Activated naive CD8-positive, alpha-beta T cell treated with anti-CD3 and anti-CD28 coated beads, Interleukin-2, amount 10 ng/mL, durations not matched to agents 7 days and 5 days (primary cell): ENCODE results near the gene NUMB. TPM values are rescaled to one million over a fixed set of nuclear protein-coding genes. Genes with fewer than 3 reads are reported as not detected.
"Not testable (repeated sequence)": the region's sequence is repeated elsewhere in the genome, so short reads cannot be mapped to it uniquely, and the experiment has no call there.

ENCODE experiments used
- ATAC-seq: fragments of 150-1000 bp; cut with Tn5 transposase; one replicate; pipeline ENCODE4 v1.10.0; 2021; ENCODE audit warnings: low read depth, moderate library complexity
- POLR2A ChIA-PET: fragments of 350-600 bp; sonication (Branson Sonifier 250); formaldehyde crosslinking; loops from one replicate; lab custom pipeline; 2021; ENCODE audit warnings: antibody characterized with exemption; lab: Charles Lee
- DNase-seq: peaks from one replicate; pipeline ENCODE4 v3.0.0; 2021
- H3K27ac Mint-ChIP-seq: one replicate; pipeline ENCODE4 v1.8.0; 2022; ENCODE audit warnings: mild to moderate bottlenecking, mixed read lengths
- H3K27me3 Mint-ChIP-seq: one replicate; pipeline ENCODE4 v1.8.0; 2022; ENCODE audit warnings: mild to moderate bottlenecking, moderate library complexity, mixed read lengths
- H3K36me3 Mint-ChIP-seq: one replicate; pipeline ENCODE4 v1.8.0; 2021; ENCODE audit warnings: mild to moderate bottlenecking, mixed read lengths
- H3K4me1 Mint-ChIP-seq: one replicate; pipeline ENCODE4 v1.8.0; 2021; ENCODE audit warnings: mixed read lengths
- H3K4me3 Mint-ChIP-seq: one replicate; pipeline ENCODE4 v1.8.0; 2022; ENCODE audit warnings: mild to moderate bottlenecking, moderate library complexity, mixed read lengths
- H3K9me3 Mint-ChIP-seq: one replicate; pipeline ENCODE4 v1.8.0; 2021; ENCODE audit warnings: mixed read lengths
- total RNA-seq, 2 experiments: library from RNA; stranded (reverse); gene quantifications; one replicate each; pipeline ENCODE4 v1.2.3, GENCODE V29; 2021

Gene NUMB
- total RNA-seq, 2 experiments from 2014 or later: 47.5 to 50.3 TPM

GRCh38 chr14:73426877-73427276 lies 31.5 kb downstream of the NUMB start:
- DNase-seq: no peak
- Mint-ChIP-seq H3K4me3 (no peak overlapping the region), H3K27ac (no peak overlapping the region), H3K27me3 (no peaks in the 10 kb centered on the region), H3K4me1 (peaks cover 14% of the 10 kb centered on the region), H3K36me3 (peaks cover 5% of the 10 kb centered on the region), H3K9me3 (no peaks in the 10 kb centered on the region)
- no peak for ATAC-seq
- POLR2A ChIA-PET: no interaction called here

GRCh38 chr14:73424453-73424852 lies 33.9 kb downstream of the NUMB start:
- ATAC-seq (no peak), DNase-seq (no peak)
- Mint-ChIP-seq H3K9me3 (no peaks in the 10 kb centered on the region), H3K36me3 (peaks cover 13% of the 10 kb centered on the region), H3K27me3 (no peaks in the 10 kb centered on the region), H3K27ac (peak overlapping the region; percentile 55), H3K4me1 (peaks cover 14% of the 10 kb centered on the region), H3K4me3 (peak overlapping the region; percentile 5)
- POLR2A ChIA-PET: no interaction called here

GRCh38 chr14:73423092-73423491 lies 35.3 kb downstream of the NUMB start:
- ATAC-seq, H3K9me3 Mint-ChIP-seq, H3K27ac Mint-ChIP-seq, DNase-seq, H3K27me3 Mint-ChIP-seq, H3K4me3 Mint-ChIP-seq: not testable (repeated sequence)
- POLR2A ChIA-PET: interaction anchor here (0.7 kb wide), 1 partner anchor 269 kb away, joined by 5 read pairs; no protein-coding TSS in a partner anchor
- Mint-ChIP-seq H3K36me3 (peaks cover 13% of the 10 kb centered on the region), H3K4me1 (peaks cover 14% of the 10 kb centered on the region)

GRCh38 chr14:73422515-73422914 lies 35.8 kb downstream of the NUMB start:
- no peak overlapping the region for H3K4me3 Mint-ChIP-seq
- no peak for ATAC-seq
- H3K9me3 Mint-ChIP-seq: no peaks in the 10 kb centered on the region
- POLR2A ChIA-PET: no interaction called here
- peaks cover 14% of the 10 kb centered on the region for H3K4me1 Mint-ChIP-seq
- H3K36me3 Mint-ChIP-seq: peaks cover 13% of the 10 kb centered on the region
- DNase-seq: no peak
- no peaks in the 10 kb centered on the region for H3K27me3 Mint-ChIP-seq
- no peak overlapping the region for H3K27ac Mint-ChIP-seq

GRCh38 chr14:73418227-73418626 lies 40.1 kb downstream of the NUMB start:
- ATAC-seq (no peak), DNase-seq (no peak)
- peaks cover 6% of the 10 kb centered on the region for H3K4me1 Mint-ChIP-seq
- no peaks in the 10 kb centered on the region for H3K9me3 Mint-ChIP-seq
- no peak overlapping the region for H3K4me3 Mint-ChIP-seq
- no peaks in the 10 kb centered on the region for H3K27me3 Mint-ChIP-seq
- no peak overlapping the region for H3K27ac Mint-ChIP-seq
- POLR2A ChIA-PET: no interaction called here
- H3K36me3 Mint-ChIP-seq: peaks cover 18% of the 10 kb centered on the region

GRCh38 chr14:73406248-73406647 lies 52.1 kb downstream of the NUMB start:
- ATAC-seq, H3K4me3 Mint-ChIP-seq, POLR2A ChIA-PET, H3K4me1 Mint-ChIP-seq, H3K27me3 Mint-ChIP-seq, H3K27ac Mint-ChIP-seq, DNase-seq, H3K9me3 Mint-ChIP-seq: not testable (repeated sequence)
- H3K36me3 Mint-ChIP-seq: peaks cover 15% of the 10 kb centered on the region

DNA sequence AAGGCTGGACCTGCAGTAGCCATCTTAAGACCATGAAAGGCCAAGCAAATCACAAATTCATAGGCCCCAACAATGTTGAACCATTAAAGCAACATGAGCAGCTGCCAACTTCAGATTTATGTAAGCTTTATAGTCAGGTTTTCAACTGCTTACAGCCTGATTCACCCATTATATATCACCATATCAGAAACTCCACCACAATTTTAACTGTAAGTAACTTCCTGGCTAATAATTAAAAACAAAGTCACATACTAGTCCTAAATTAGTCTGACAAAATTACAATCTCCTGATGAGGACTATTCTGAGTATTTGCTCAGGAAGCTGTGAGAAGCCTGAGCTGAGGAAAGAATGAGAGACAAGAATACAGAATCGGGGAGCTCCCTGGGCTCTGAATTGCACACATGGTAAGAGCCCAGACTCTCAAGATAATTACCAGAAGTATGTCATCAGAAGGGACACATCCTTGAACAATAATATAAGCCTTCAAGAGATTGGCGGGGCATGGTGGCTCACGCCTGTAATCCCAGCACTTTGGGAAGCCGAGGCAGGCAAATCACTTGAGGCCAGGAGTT lies 55.1 kb downstream of the NUMB start:
- Mint-ChIP-seq H3K27ac (no peak overlapping the region), H3K36me3 (peaks cover 8% of the 10 kb centered on the region), H3K9me3 (no peaks in the 10 kb centered on the region), H3K27me3 (no peaks in the 10 kb centered on the region), H3K4me1 (peaks cover 4% of the 10 kb centered on the region), H3K4me3 (no peak overlapping the region)
- DNase-seq (no peak), ATAC-seq (no peak)
- POLR2A ChIA-PET: no interaction called here

DNA sequence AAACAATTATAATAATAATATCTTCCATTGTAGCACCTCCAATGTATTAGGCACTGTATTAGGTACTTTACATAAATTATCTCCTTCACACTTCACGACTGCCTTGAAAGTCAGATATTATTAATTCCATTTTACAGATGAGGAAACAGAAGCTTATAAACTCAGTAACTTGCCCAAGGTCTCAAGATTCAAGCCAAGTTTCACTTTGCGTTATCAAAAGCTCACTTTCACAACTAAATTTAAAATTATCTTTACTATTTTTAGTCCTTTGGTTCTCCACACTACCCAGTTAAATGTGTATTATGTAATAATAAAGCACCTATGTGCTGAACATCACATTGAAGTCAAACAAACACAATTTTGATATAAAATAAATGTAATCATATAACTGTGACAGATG lies 55.8 kb downstream of the NUMB start:
- H3K27me3 Mint-ChIP-seq: no peaks in the 10 kb centered on the region
- H3K9me3 Mint-ChIP-seq: no peaks in the 10 kb centered on the region
- H3K36me3 Mint-ChIP-seq: peaks cover 8% of the 10 kb centered on the region
- H3K4me1 Mint-ChIP-seq: peaks cover 4% of the 10 kb centered on the region
- no peak overlapping the region for H3K4me3 Mint-ChIP-seq
- H3K27ac Mint-ChIP-seq: no peak overlapping the region
- DNase-seq (no peak), ATAC-seq (no peak)
- POLR2A ChIA-PET: no interaction called here

- POLR2A ChIA-PET: no interaction called here
- H3K9me3 Mint-ChIP-seq: no peaks in the 10 kb centered on the region
- no peak for ATAC-seq
- DNase-seq: no peak
- no peak overlapping the region for H3K4me3 Mint-ChIP-seq
- H3K27me3 Mint-ChIP-seq: no peaks in the 10 kb centered on the region
- H3K36me3 Mint-ChIP-seq: peaks cover 2% of the 10 kb centered on the region
- no peak overlapping the region for H3K27ac Mint-ChIP-seq
- peaks cover 2% of the 10 kb centered on the region for H3K4me1 Mint-ChIP-seq
These were observed 60.5 kb downstream of the NUMB start for GRCh38 chr14:73397810-73398209.

- Mint-ChIP-seq H3K4me1 (no peaks in the 10 kb centered on the region), H3K36me3 (peaks cover 2% of the 10 kb centered on the region), H3K27me3 (no peaks in the 10 kb centered on the region), H3K4me3 (no peak overlapping the region), H3K9me3 (no peaks in the 10 kb centered on the region), H3K27ac (no peak overlapping the region)
- POLR2A ChIA-PET: interaction anchor here (0.6 kb wide), 1 partner anchor 10 kb away, joined by 6 read pairs; no protein-coding TSS in a partner anchor
- ATAC-seq (no peak), DNase-seq (no peak)
These were observed 64.0 kb downstream of the NUMB start for GRCh38 chr14:73394317-73394716.

DNA sequence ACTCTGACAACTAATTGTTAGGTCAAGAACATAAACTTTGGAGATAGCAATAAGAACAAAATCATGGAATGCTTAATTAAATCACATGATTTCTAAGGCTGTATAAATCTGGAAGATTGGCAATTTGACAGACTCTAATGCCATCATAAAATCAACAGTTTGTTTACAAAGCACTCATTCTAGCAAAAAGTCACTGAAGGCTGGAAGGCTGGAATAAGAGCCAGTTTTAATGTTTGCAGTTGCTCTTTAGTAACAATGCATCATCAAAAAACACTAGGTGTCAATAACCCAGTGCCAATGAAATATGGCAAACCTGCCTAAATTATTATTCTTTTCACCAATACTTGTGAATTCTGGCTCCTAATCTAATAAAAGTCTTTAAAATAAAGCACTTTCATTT lies 65.0 kb downstream of the NUMB start:
- peaks cover 2% of the 10 kb centered on the region for H3K36me3 Mint-ChIP-seq
- H3K4me3 Mint-ChIP-seq: no peak overlapping the region
- no peaks in the 10 kb centered on the region for H3K27me3 Mint-ChIP-seq
- H3K9me3 Mint-ChIP-seq: no peaks in the 10 kb centered on the region
- ATAC-seq (no peak), DNase-seq (no peak)
- H3K27ac Mint-ChIP-seq: no peak overlapping the region
- POLR2A ChIA-PET: no interaction called here
- H3K4me1 Mint-ChIP-seq: no peaks in the 10 kb centered on the region

- Mint-ChIP-seq H3K9me3 (no peaks in the 10 kb centered on the region), H3K4me3 (no peak overlapping the region), H3K4me1 (no peaks in the 10 kb centered on the region), H3K27me3 (no peaks in the 10 kb centered on the region), H3K27ac (no peak overlapping the region), H3K36me3 (peaks cover 2% of the 10 kb centered on the region)
- POLR2A ChIA-PET: no interaction called here
- ATAC-seq: no peak
- DNase-seq: no peak
These were observed 65.8 kb downstream of the NUMB start for GRCh38 chr14:73392329-73393257.

GRCh38 chr14:73387860-73388259 lies 70.5 kb downstream of the NUMB start:
- POLR2A ChIA-PET, H3K4me3 Mint-ChIP-seq, H3K27ac Mint-ChIP-seq, H3K4me1 Mint-ChIP-seq, H3K27me3 Mint-ChIP-seq, H3K9me3 Mint-ChIP-seq, ATAC-seq, DNase-seq: not testable (repeated sequence)
- peaks cover 14% of the 10 kb centered on the region for H3K36me3 Mint-ChIP-seq

- DNase-seq (no peak), ATAC-seq (no peak)
- no peak overlapping the region for H3K4me3 Mint-ChIP-seq
- no peaks in the 10 kb centered on the region for H3K4me1 Mint-ChIP-seq
- no peak overlapping the region for H3K27ac Mint-ChIP-seq
- POLR2A ChIA-PET: no interaction called here
- peaks cover 19% of the 10 kb centered on the region for H3K36me3 Mint-ChIP-seq
- no peaks in the 10 kb centered on the region for H3K27me3 Mint-ChIP-seq
- H3K9me3 Mint-ChIP-seq: peaks cover 7% of the 10 kb centered on the region
These were observed 72.0 kb downstream of the NUMB start for GRCh38 chr14:73386342-73386741.
